PC-3 (cell line): ENCODE data around the gene ADGRG1. TPM values are rescaled to one million over a fixed set of nuclear protein-coding genes. Genes with fewer than 3 reads are reported as not detected.

ENCODE experiments used
- ATAC-seq: fragments of 200-7000 bp; cut with Tn5 transposase; 2 replicates; pipeline ENCODE4 v1.9.1; 2020; ENCODE audit warnings: mild to moderate bottlenecking, moderate library complexity
- BruUV-seq: library from RNA; stranded (reverse); fragments of 400-500 nt; replicated peaks from 2 replicates; lab custom pipeline; 2021; lab: Mats Ljungman, UMichigan
- CTCF ChIA-PET: fragments of 300-600 bp; sonication (Branson Sonifier 250); formaldehyde crosslinking; loops from one replicate; lab custom pipeline; 2022; ENCODE audit warnings: antibody characterized with exemption; lab: Charles Lee
- POLR2A ChIA-PET: fragments of 300-600 bp; sonication (Branson Sonifier 250); formaldehyde crosslinking; loops from one replicate; lab custom pipeline; 2022; ENCODE audit warnings: antibody characterized with exemption; ENCODE audit not compliant: unreplicated experiment; lab: Charles Lee
- DNase-seq: peaks from one replicate; pipeline ENCODE4 v3.0.0-alpha.2; 2015
- H2AFZ ChIP-seq: fragments of 300-600 bp; sonication (generic); 2 replicates; pipeline ENCODE4 v1.6.0; 2016; ENCODE audit warnings: antibody characterized with exemption, low read length
- H3F3A ChIP-seq: fragments of 300-600 bp; sonication (generic); one replicate; pipeline ENCODE4 v1.6.0; 2017; ENCODE audit warnings: antibody characterized with exemption, low read length, control low read depth, mild to moderate bottlenecking; ENCODE audit not compliant: unreplicated experiment
- H3K27ac ChIP-seq: fragments of 300-600 bp; sonication (generic); 2 replicates; pipeline ENCODE4 v1.5.1; 2016; ENCODE audit warnings: mild to moderate bottlenecking, low read length
- H3K27me3 ChIP-seq: fragments of 300-600 bp; sonication (generic); 2 replicates; pipeline ENCODE4 v1.6.1; 2016; ENCODE audit warnings: low read length, mixed read lengths
- H3K36me3 ChIP-seq: fragments of 300-600 bp; sonication (generic); 2 replicates; pipeline ENCODE4 v1.6.1; 2016; ENCODE audit warnings: low read depth, mixed run types, low read length, mixed read lengths
- H3K4me1 ChIP-seq: fragments of 300-600 bp; sonication (generic); 2 replicates; pipeline ENCODE4 v1.5.1; 2016; ENCODE audit warnings: low read length; ENCODE audit not compliant: insufficient read depth
- H3K4me2 ChIP-seq: fragments of 300-600 bp; sonication (generic); 2 replicates; pipeline ENCODE4 v1.6.0; 2016; ENCODE audit warnings: low read length
- H3K4me3 ChIP-seq: fragments of 300-600 bp; sonication (generic); 2 replicates; pipeline ENCODE4 v1.5.1; 2016; ENCODE audit warnings: mild to moderate bottlenecking, low read length, mixed read lengths
- H3K79me2 ChIP-seq: fragments of 300-600 bp; sonication (generic); 2 replicates; pipeline ENCODE4 v1.6.1; 2017; ENCODE audit warnings: low read length, mixed read lengths
- H3K9ac ChIP-seq: fragments of 300-600 bp; sonication (generic); 2 replicates; pipeline ENCODE4 v1.6.0; 2016; ENCODE audit warnings: mild to moderate bottlenecking, low read length
- H3K9me2 ChIP-seq: fragments of 300-600 bp; sonication (generic); replicated peaks from 2 replicates; pipeline ENCODE4 v1.6.1; 2016; ENCODE audit warnings: mixed run types, low read length, mixed read lengths
- H3K9me3 ChIP-seq: fragments of 300-600 bp; sonication (generic); 2 replicates; pipeline ENCODE4 v1.6.1; 2016; ENCODE audit warnings: low read length, mixed read lengths
- H4K20me1 ChIP-seq: fragments of 300-600 bp; sonication (generic); 2 replicates; pipeline ENCODE4 v1.6.1; 2016; ENCODE audit warnings: low read length, mixed read lengths
- CTCF ChIP-seq: fragments of 300-600 bp; sonication (generic); conservative IDR thresholded peaks from 2 replicates; pipeline ENCODE4 v1.5.1; 2017; ENCODE audit warnings: antibody characterized with exemption, low read depth, mild to moderate bottlenecking, low read length
- EZH2 ChIP-seq: fragments of 300-600 bp; sonication (generic); IDR thresholded peaks from one replicate; pipeline ENCODE4 v1.6.1; 2017; ENCODE audit warnings: antibody characterized with exemption, mild to moderate bottlenecking, low read length; ENCODE audit not compliant: unreplicated experiment
- EZH2phosphoT487 ChIP-seq: fragments of 300-600 bp; sonication (generic); IDR thresholded peaks from 2 replicates; pipeline ENCODE4 v1.6.1; 2018; ENCODE audit warnings: mild to moderate bottlenecking, antibody characterized with exemption, low read length, borderline replicate concordance
- intact Hi-C: fragments of 100-400 bp; cut with micrococcal nuclease; formaldehyde crosslinking; loops from 2 replicates; pipeline ENCODE4 v1.9.0; 2023
- total RNA-seq: library from RNA; depleted of rRNA; stranded (reverse); fragments of >200 nt; gene quantifications from 2 replicates; pipeline ENCODE4 v1.2.3, GENCODE V29; 2014

The ADGRG1 gene
- total RNA-seq, 1 experiment from 2014 or later, result 33.7 TPM

GRCh38 chr16:57668263-57668571 is 39.8 kb downstream of the ADGRG1 start, which contains the start of gene ADGRG3:
ADGRG3 (plus strand) TSS chr16:57668306; CDS start chr16:57668348, 42 bp downstream.
- no peaks in the 10 kb centered on the region for H3K4me1 ChIP-seq
- no TSS peak for BruUV-seq
- no peaks in the 10 kb centered on the region for H3K27me3 ChIP-seq
- no peaks in the 10 kb centered on the region for H3K9me2 ChIP-seq
- no peak within 1 kb of the TSS for H3K4me3 ChIP-seq
- H3K9ac ChIP-seq, result no peak within 1 kb of the TSS
- intact Hi-C loops, result no loop called here
- H4K20me1 ChIP-seq, result no peaks in the 10 kb centered on the region
- H3K9me3 ChIP-seq, result no peaks in the 10 kb centered on the region
- ATAC-seq (no peak), DNase-seq (no peak)
- no peaks in the 10 kb centered on the region for H3F3A ChIP-seq
- ChIA-PET CTCF (no interaction called here), POLR2A (no interaction called here)
- H3K4me2 ChIP-seq, result no peak within 1 kb of the TSS
- no peak within 1 kb of the TSS for H2AFZ ChIP-seq
- no peak for TF ChIP-seq EZH2
- no peak for TF ChIP-seq CTCF
- TF ChIP-seq EZH2phosphoT487, result no peak
- H3K27ac ChIP-seq, result no peak within 1 kb of the TSS
- H3K79me2 ChIP-seq, result no peaks in the 10 kb centered on the region
- H3K36me3 ChIP-seq, result no peaks in the 10 kb centered on the region

GRCh38 chr16:57668630-57669475 is 40.4 kb downstream of the ADGRG1 start:
- no peak overlapping the region for H3K9ac ChIP-seq
- no peak for DNase-seq
- H3K27ac ChIP-seq, result no peak overlapping the region
- CTCF ChIA-PET, result no interaction called here
- BruUV-seq, result no TSS peak
- no peaks in the 10 kb centered on the region for H3K79me2 ChIP-seq
- H3K36me3 ChIP-seq, result no peaks in the 10 kb centered on the region
- H3K9me3 ChIP-seq, result no peaks in the 10 kb centered on the region
- POLR2A ChIA-PET, result no interaction called here
- H3K4me1 ChIP-seq, result no peaks in the 10 kb centered on the region
- intact Hi-C loops, result no loop called here
- no peaks in the 10 kb centered on the region for H4K20me1 ChIP-seq
- H3K27me3 ChIP-seq, result no peaks in the 10 kb centered on the region
- no peak overlapping the region for H3K4me2 ChIP-seq
- TF ChIP-seq CTCF (no peak), EZH2phosphoT487 (no peak), EZH2 (no peak)
- H2AFZ ChIP-seq, result no peak overlapping the region
- no peaks in the 10 kb centered on the region for H3K9me2 ChIP-seq
- ATAC-seq, result no peak
- H3K4me3 ChIP-seq, result no peak overlapping the region
- no peaks in the 10 kb centered on the region for H3F3A ChIP-seq

GRCh38 chr16:57669476-57670162 is 41.2 kb downstream of the ADGRG1 start:
- no peaks in the 10 kb centered on the region for H3K9me2 ChIP-seq

More at GRCh38 chr16:57669476-57670162, 41.2 kb downstream of the ADGRG1 start:
- H3K9ac ChIP-seq, result no peak overlapping the region
- ATAC-seq, result no peak
- ChIA-PET CTCF (no interaction called here), POLR2A (no interaction called here)
- H3K27me3 ChIP-seq, result no peaks in the 10 kb centered on the region
- TF ChIP-seq CTCF (no peak), EZH2phosphoT487 (no peak), EZH2 (no peak)
- no peaks in the 10 kb centered on the region for H3K36me3 ChIP-seq
- DNase-seq, result no peak
- H3K9me3 ChIP-seq, result no peaks in the 10 kb centered on the region
- no peaks in the 10 kb centered on the region for H3F3A ChIP-seq
- no peaks in the 10 kb centered on the region for H3K79me2 ChIP-seq
- H3K4me3 ChIP-seq, result no peak overlapping the region
- no peaks in the 10 kb centered on the region for H3K4me1 ChIP-seq
- H3K27ac ChIP-seq, result no peak overlapping the region
- H3K4me2 ChIP-seq, result no peak overlapping the region
- BruUV-seq, result no TSS peak
- H4K20me1 ChIP-seq, result no peaks in the 10 kb centered on the region
- no peak overlapping the region for H2AFZ ChIP-seq
- intact Hi-C loops, result no loop called here
